Endodermal cell (in vitro differentiated cells): ENCODE data around the gene CTSA. TPM values are rescaled to one million over a fixed set of nuclear protein-coding genes. Genes with fewer than 3 reads are reported as not detected.

Experiments
- DNase-seq: peaks from one replicate; pipeline ENCODE4 v3.0.0-alpha.2; 2017
- H3K27ac ChIP-seq: 2 replicates; pipeline ENCODE4 v1.5.1; 2013; ENCODE audit warnings: mild to moderate bottlenecking, low read depth, low read length, moderate library complexity
- H3K27me3 ChIP-seq: 2 replicates; pipeline ENCODE4 v1.6.1; 2013; ENCODE audit warnings: mild to moderate bottlenecking, low read length, moderate library complexity; ENCODE audit not compliant: insufficient read depth, control insufficient read depth, poor library complexity, severe bottlenecking
- H3K36me3 ChIP-seq: 2 replicates; pipeline ENCODE4 v1.7.0; 2013; ENCODE audit warnings: mild to moderate bottlenecking, low read length, moderate library complexity; ENCODE audit not compliant: control insufficient read depth, insufficient read depth
- H3K4me1 ChIP-seq: one replicate; pipeline ENCODE4 v1.7.0; 2013; ENCODE audit warnings: low read length; ENCODE audit not compliant: control insufficient read depth, insufficient read depth
- H3K4me3 ChIP-seq: 2 replicates; pipeline ENCODE4 v1.5.1; 2013; ENCODE audit warnings: mild to moderate bottlenecking, low read length, moderate library complexity
- H3K9ac ChIP-seq: 2 replicates; pipeline ENCODE4 v1.6.1; 2013; ENCODE audit warnings: mild to moderate bottlenecking, low read length, moderate library complexity; ENCODE audit not compliant: poor library complexity, severe bottlenecking; ENCODE audit errors: extremely low read depth
- H3K9me3 ChIP-seq: 2 replicates; pipeline ENCODE4 v1.6.1; 2013; ENCODE audit warnings: mild to moderate bottlenecking, low read length, moderate library complexity; ENCODE audit not compliant: control insufficient read depth
- H3K27ac Mint-ChIP-seq: 2 replicates; pipeline ENCODE4 v1.8.0; 2020; ENCODE audit warnings: mixed read lengths
- H3K27me3 Mint-ChIP-seq: 2 replicates; pipeline ENCODE4 v1.8.0; 2021; ENCODE audit warnings: mild to moderate bottlenecking, mixed read lengths; ENCODE audit not compliant: insufficient read depth
- H3K36me3 Mint-ChIP-seq: 2 replicates; pipeline ENCODE4 v1.8.0; 2020; ENCODE audit warnings: low read depth, mixed read lengths
- H3K4me1 Mint-ChIP-seq: 2 replicates; pipeline ENCODE4 v1.8.0; 2020; ENCODE audit warnings: mixed read lengths
- H3K4me3 Mint-ChIP-seq: 2 replicates; pipeline ENCODE4 v1.8.0; 2020; ENCODE audit warnings: mild to moderate bottlenecking, moderate library complexity, mixed read lengths
- H3K9me3 Mint-ChIP-seq: 2 replicates; pipeline ENCODE4 v1.8.0; 2020; ENCODE audit warnings: mild to moderate bottlenecking, mixed read lengths
- CTCF ChIP-seq: fragments of 200-600 bp; sonication (generic); conservative IDR thresholded peaks from 2 replicates; pipeline ENCODE4 v1.5.0; 2021; ENCODE audit warnings: antibody characterized with exemption, mild to moderate bottlenecking
- WGBS, 2 experiments: methylation state at CpG; one replicate each; pipeline versions ENCODE4 v1.1.5 to v1.1.7; 2013; ENCODE audit warnings: missing lambda C conversion rate in 2 of 2, mixed read lengths in 1 of 2; ENCODE audit not compliant: insufficient coverage in 1 of 2, insufficient read length in 1 of 2; 5-methylcytosine and 5-hydroxymethylcytosine counted together
- total RNA-seq, 2 donors: library from RNA; stranded (reverse); fragmentation: NEBNext Ultra II Directional in 1 of 2; extraction: Animal tissue kit (Norgen Biotek cat#: 25700) in 1 of 2; gene quantifications; 2 replicates in 1 of 2; 3 replicates in 1 of 2; pipeline ENCODE4 v1.2.1, GENCODE V29; 2021

The CTSA gene
- total RNA-seq, 2 donors from 2014 or later = 70.7 to 84.8 TPM

- Mint-ChIP-seq H3K4me1 (peaks cover 8% of the 10 kb centered on the region), H3K4me3 (no peak overlapping the region), H3K27me3 (no peaks in the 10 kb centered on the region), H3K27ac (peak overlapping the region; percentile 30), H3K36me3 (peaks cover 70% of the 10 kb centered on the region), H3K9me3 (peaks cover 7% of the 10 kb centered on the region)
- no peaks in the 10 kb centered on the region for H3K27me3 ChIP-seq
- no peak for DNase-seq
- TF ChIP-seq CTCF = no peak
- H3K4me3 ChIP-seq = no peak overlapping the region
- WGBS, 2 experiments = 92 to 95% methylated on average over 7 to 8 of the region's 8 CpGs
- H3K4me1 ChIP-seq = no peaks in the 10 kb centered on the region
- H3K36me3 ChIP-seq = peaks cover 74% of the 10 kb centered on the region
- peaks cover 21% of the 10 kb centered on the region for H3K9me3 ChIP-seq
- H3K9ac ChIP-seq = no peak overlapping the region
- H3K27ac ChIP-seq = no peak overlapping the region
Observed at GRCh38 chr20:45848421-45848820, 42.7 kb upstream of the CTSA start.

GRCh38 chr20:45848969-45849582 lies 42.1 kb upstream of the CTSA start:
- Histone ChIP-seq H3K27ac (no peak overlapping the region), H3K9me3 (peaks cover 21% of the 10 kb centered on the region), H3K36me3 (peaks cover 71% of the 10 kb centered on the region), H3K4me1 (no peaks in the 10 kb centered on the region), H3K9ac (no peak overlapping the region), H3K27me3 (no peaks in the 10 kb centered on the region), H3K4me3 (no peak overlapping the region)
- TF ChIP-seq CTCF = no peak
- DNase-seq = no peak
- 96 to 100% methylated on average over 2 to 8 of the region's 8 CpGs for WGBS, 2 experiments
- no peaks in the 10 kb centered on the region for H3K27me3 Mint-ChIP-seq
- peaks cover 7% of the 10 kb centered on the region for H3K9me3 Mint-ChIP-seq
- no peak overlapping the region for H3K4me3 Mint-ChIP-seq
- peak overlapping the region; percentile 30 for H3K27ac Mint-ChIP-seq
- H3K36me3 Mint-ChIP-seq = peaks cover 67% of the 10 kb centered on the region
- peaks cover 15% of the 10 kb centered on the region for H3K4me1 Mint-ChIP-seq

- Histone ChIP-seq H3K27ac (no peak overlapping the region), H3K27me3 (no peaks in the 10 kb centered on the region), H3K4me3 (no peak overlapping the region), H3K9me3 (peaks cover 21% of the 10 kb centered on the region), H3K36me3 (peaks cover 59% of the 10 kb centered on the region), H3K4me1 (peaks cover 6% of the 10 kb centered on the region), H3K9ac (no peak overlapping the region)
- WGBS, 2 experiments = 92 to 100% methylated on average over 2 of the region's 2 CpGs
- no peak for TF ChIP-seq CTCF
- DNase-seq = no peak
- peaks cover 59% of the 10 kb centered on the region for H3K36me3 Mint-ChIP-seq
- H3K27me3 Mint-ChIP-seq = no peaks in the 10 kb centered on the region
- peaks cover 25% of the 10 kb centered on the region for H3K4me1 Mint-ChIP-seq
- no peak overlapping the region for H3K27ac Mint-ChIP-seq
- peaks cover 7% of the 10 kb centered on the region for H3K9me3 Mint-ChIP-seq
- H3K4me3 Mint-ChIP-seq = no peak overlapping the region
Observed at GRCh38 chr20:45850238-45850637, 40.9 kb upstream of the CTSA start.
